Fibroblast of lung (primary cell): ENCODE data around the gene FCRLB. TPM values are rescaled to one million over a fixed set of nuclear protein-coding genes. Genes with fewer than 3 reads are reported as not detected.
A peak's percentile ranks its signal among the peaks of the same experiment; 100 is the strongest.

Source experiments
- DNase-seq, 2 donors: peaks; one replicate each; pipeline versions ENCODE4 v3.0.0 to v3.0.0-alpha.2; 2010; ENCODE audit warnings: low read depth in 2 of 2
- H2AFZ ChIP-seq: 2 replicates; pipeline ENCODE4 v1.5.1; 2012; ENCODE audit warnings: low read length, control low read depth, inconsistent platforms
- H3K27ac ChIP-seq: 2 replicates; pipeline ENCODE4 v1.5.1; 2011; ENCODE audit warnings: low read length, control low read depth; ENCODE audit not compliant: insufficient read depth
- H3K27me3 ChIP-seq: 2 replicates; pipeline ENCODE4 v1.5.1; 2011; ENCODE audit warnings: mild to moderate bottlenecking, low read length; ENCODE audit not compliant: control insufficient read depth, insufficient read depth
- H3K36me3 ChIP-seq: 2 replicates; pipeline ENCODE4 v1.5.1; 2011; ENCODE audit warnings: low read length; ENCODE audit not compliant: control insufficient read depth, insufficient read depth
- H3K4me1 ChIP-seq: 2 replicates; pipeline ENCODE4 v1.5.1; 2011; ENCODE audit warnings: low read length; ENCODE audit not compliant: control insufficient read depth, insufficient read depth; ENCODE audit errors: extremely low read depth
- H3K4me2 ChIP-seq: 2 replicates; pipeline ENCODE4 v1.5.1; 2011; ENCODE audit warnings: low read length, control low read depth; ENCODE audit not compliant: insufficient read depth; ENCODE audit errors: extremely low read depth
- H3K4me3 ChIP-seq, 4 experiments: fragments of 200-600 bp in 1 of 4; sonication (generic) in 1 of 4; replicated peaks in 1 of 4; 2 replicates each; pipeline ENCODE4 v1.5.1; 2011 to 2016; ENCODE audit warnings: low read length in 4 of 4, low read depth in 3 of 4, mild to moderate bottlenecking in 3 of 4, control low read depth in 2 of 4, inconsistent platforms in 1 of 4, mixed read lengths in 1 of 4; ENCODE audit not compliant: insufficient read depth in 1 of 4; ENCODE audit errors: control extremely low read depth in 1 of 4
- H3K79me2 ChIP-seq: 2 replicates; pipeline ENCODE4 v1.5.1; 2012; ENCODE audit warnings: mild to moderate bottlenecking, low read length, inconsistent platforms; ENCODE audit not compliant: control insufficient read depth, insufficient read depth
- H3K9ac ChIP-seq: 2 replicates; pipeline ENCODE4 v1.5.1; 2011; ENCODE audit warnings: mild to moderate bottlenecking, low read length, control low read depth; ENCODE audit not compliant: insufficient read depth
- H3K9me3 ChIP-seq: 2 replicates; pipeline ENCODE4 v1.5.1; 2012; ENCODE audit warnings: low read depth, low read length; ENCODE audit not compliant: control insufficient read depth, insufficient read depth
- H4K20me1 ChIP-seq: 2 replicates; pipeline ENCODE4 v1.5.1; 2011; ENCODE audit warnings: low read length; ENCODE audit not compliant: control insufficient read depth, insufficient read depth; ENCODE audit errors: extremely low read depth
- CTCF ChIP-seq, 2 donors: IDR thresholded peaks in 1 of 2; conservative IDR thresholded peaks in 1 of 2; 1 replicate in 1 of 2; 2 replicates in 1 of 2; pipeline ENCODE4 v1.5.1; 2011 to 2012; ENCODE audit warnings: low read length in 2 of 2, control low read depth in 1 of 2, inconsistent platforms in 1 of 2, low read depth in 1 of 2, mild to moderate bottlenecking in 1 of 2
- EZH2 ChIP-seq: IDR thresholded peaks from 2 replicates; pipeline ENCODE4 v1.5.1; 2012; ENCODE audit warnings: low read length, control low read depth, mild to moderate bottlenecking; ENCODE audit errors: missing control alignments
- polyA plus RNA-seq, 2 donors: library from polyadenylated mRNA; depleted of rRNA in 1 of 2; stranded (reverse) in 1 of 2; unstranded in 1 of 2; fragments of >200 nt; gene quantifications; 2 replicates each; pipeline ENCODE4 v1.2.1, GENCODE V29; 2011 to 2012; ENCODE audit warnings: missing spikeins in 1 of 2
- total RNA-seq: library from RNA; depleted of rRNA; stranded (reverse); fragments of >200 nt; gene quantifications from 2 replicates; pipeline ENCODE4 v1.2.1, GENCODE V29; 2014

FCRLB gene
- total and polyA plus RNA-seq, 2 donors (not counting 1 experiment from before 2014, with no cell fraction given), result 0.45 to 1.2 TPM

GRCh38 chr1:161706482-161707347 lies 14.6 kb upstream of the FCRLB start, which contains the start of gene FCRLA:
Gene FCRLA, plus strand, starts transcription at chr1:161707229. Its CDS starts 36 bp downstream, at chr1:161707265.
- Histone ChIP-seq H3K4me2 (peak within 1 kb of the TSS; percentile 21), H3K4me3 (no peak within 1 kb of the TSS), H3K9ac (no peak within 1 kb of the TSS), H4K20me1 (no peaks in the 10 kb centered on the region), H2AFZ (peak within 1 kb of the TSS; percentile 68), H3K4me1 (peaks cover 7% of the 10 kb centered on the region), H3K79me2 (no peaks in the 10 kb centered on the region), H3K9me3 (no peaks in the 10 kb centered on the region), H3K27ac (peak within 1 kb of the TSS; percentile 81), H3K36me3 (no peaks in the 10 kb centered on the region), H3K27me3 (no peaks in the 10 kb centered on the region)
- peak; percentile 74 to 97 for DNase-seq
- TF ChIP-seq CTCF (conservative IDR thresholded peaks at IDR 0.05 in 1 of 2, IDR thresholded peaks at IDR 0.05 in 1 of 2; ENCODE audit: low read depth in 1 of 2, low read length in 2 of 2), result no peak
- no peak for TF ChIP-seq EZH2

DNA sequence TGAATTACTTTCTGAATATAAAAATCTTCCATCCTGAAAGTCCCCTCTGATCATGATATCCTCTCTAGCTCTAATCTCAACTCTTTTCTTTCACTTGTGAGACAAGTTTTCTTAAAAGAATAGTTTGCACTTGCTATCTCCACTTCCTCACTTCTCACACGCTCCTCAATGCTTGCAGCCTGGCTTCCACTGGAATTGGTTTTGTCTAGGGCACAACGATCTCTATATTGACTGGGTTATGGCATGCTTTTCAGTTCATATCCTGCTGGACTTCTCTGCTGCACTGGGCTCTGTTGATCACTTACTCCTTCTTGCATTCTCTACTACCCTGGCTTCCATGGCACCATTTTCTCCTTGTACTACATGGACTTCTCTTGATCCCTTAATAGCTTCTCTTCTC lies 13.8 kb upstream of the FCRLB start:
- Histone ChIP-seq H4K20me1 (no peaks in the 10 kb centered on the region), H2AFZ (no peak overlapping the region), H3K27me3 (no peaks in the 10 kb centered on the region), H3K27ac (no peak overlapping the region), H3K9me3 (no peaks in the 10 kb centered on the region), H3K4me2 (no peak overlapping the region), H3K4me3 (no peak overlapping the region), H3K79me2 (no peaks in the 10 kb centered on the region), H3K9ac (no peak overlapping the region), H3K4me1 (peaks cover 7% of the 10 kb centered on the region), H3K36me3 (no peaks in the 10 kb centered on the region)
- DNase-seq, result no peak
- TF ChIP-seq EZH2 (no peak), CTCF (conservative IDR thresholded peaks at IDR 0.05 in 1 of 2, IDR thresholded peaks at IDR 0.05 in 1 of 2; ENCODE audit: low read depth in 1 of 2, low read length in 2 of 2) (no peak)

DNA sequence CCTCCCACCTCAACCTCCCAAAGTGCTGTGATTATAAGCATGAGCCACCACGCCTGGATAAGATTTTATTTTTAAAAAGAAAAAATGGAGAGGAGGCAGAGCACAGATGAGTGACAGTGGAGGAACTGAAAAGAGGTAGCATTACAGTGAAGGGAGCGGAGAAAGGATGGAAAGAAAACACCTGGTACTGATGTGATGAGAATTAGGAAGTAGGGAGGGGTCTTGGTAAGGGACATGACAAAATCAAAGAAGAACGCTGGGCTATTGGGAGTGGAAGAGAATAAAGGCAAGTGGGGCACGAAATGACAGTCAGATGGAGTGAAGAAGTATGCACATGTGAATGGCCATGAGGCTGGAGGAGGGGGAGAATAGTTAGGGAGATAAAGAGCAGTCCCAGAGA lies 12.0 kb upstream of the FCRLB start:
- no peak overlapping the region for H3K9ac ChIP-seq
- no peak for TF ChIP-seq EZH2
- no peak for TF ChIP-seq CTCF (conservative IDR thresholded peaks at IDR 0.05 in 1 of 2, IDR thresholded peaks at IDR 0.05 in 1 of 2; ENCODE audit: low read depth in 1 of 2, low read length in 2 of 2)
- H4K20me1 ChIP-seq, result no peaks in the 10 kb centered on the region
- H3K4me3 ChIP-seq, result no peak overlapping the region
- H3K79me2 ChIP-seq, result no peaks in the 10 kb centered on the region
- no peak overlapping the region for H3K4me2 ChIP-seq
- no peaks in the 10 kb centered on the region for H3K36me3 ChIP-seq
- no peak overlapping the region for H3K27ac ChIP-seq
- no peaks in the 10 kb centered on the region for H3K9me3 ChIP-seq
- no peak for DNase-seq
- peaks cover 7% of the 10 kb centered on the region for H3K4me1 ChIP-seq
- H3K27me3 ChIP-seq, result no peaks in the 10 kb centered on the region
- H2AFZ ChIP-seq, result no peak overlapping the region
